Measurements from ENCODE around the gene EMX1. TPM values are rescaled to one million over a fixed set of nuclear protein-coding genes. Genes with fewer than 3 reads are reported as not detected.

The EMX1 gene
- total and polyA plus RNA-seq, 2 of the 13 experiments (the other 11 are each of a cell fraction or from before 2014, with no cell fraction given): 0.62 to 4.9 TPM

- TF ChIP-seq ZNF614 (CRISPR knock-in tag; IDR thresholded peaks at IDR 0.05; ENCODE audit: borderline replicate concordance): no peak
- TF ChIP-seq ZNF878 (CRISPR knock-in tag; IDR thresholded peaks at IDR 0.05): no peak
- no peak for TF ChIP-seq TCF12 (IDR thresholded peaks at IDR 0.05)
- TF ChIP-seq TCF12 (CRISPR knock-in tag; IDR thresholded peaks at IDR 0.05): no peak
- no peak for TF ChIP-seq ZNF121 (CRISPR knock-in tag; IDR thresholded peaks at IDR 0.05)
- peak; percentile 71 for TF ChIP-seq NFYB (CRISPR knock-in tag; IDR thresholded peaks at IDR 0.05)
- TF ChIP-seq MBD4 (IDR thresholded peaks at IDR 0.05; ENCODE audit: borderline replicate concordance, low read length): no peak
- no peak for TF ChIP-seq POGK (CRISPR knock-in tag; conservative IDR thresholded peaks at IDR 0.05)
- TF ChIP-seq ZNF780A (CRISPR knock-in tag; IDR thresholded peaks at IDR 0.05): no peak
- no peak for TF ChIP-seq KAT8 (CRISPR knock-in tag; IDR thresholded peaks at IDR 0.05)
- 0 out of 2 replicates have a peak, but pooled peaks have one; percentile 21 for TF ChIP-seq BCL6 (CRISPR knock-in tag; IDR thresholded peaks at IDR 0.05)
- no peak for TF ChIP-seq ZBTB39 (CRISPR knock-in tag; IDR thresholded peaks at IDR 0.05)
- no peak for TF ChIP-seq BHLHE40 (IDR thresholded peaks at IDR 0.05; ENCODE audit: low read length)
- peak; percentile 59 for TF ChIP-seq TFDP2 (CRISPR knock-in tag; IDR thresholded peaks at IDR 0.05)
- 0 out of 2 replicates have a peak, but pooled peaks have one; percentile 50 for TF ChIP-seq SIN3A (IDR thresholded peaks at IDR 0.05; ENCODE audit: borderline replicate concordance, low read depth, low read length)
- no peak for TF ChIP-seq DZIP1 (CRISPR knock-in tag; IDR thresholded peaks at IDR 0.05)
- TF ChIP-seq MBNL3 (CRISPR knock-in tag; conservative IDR thresholded peaks at IDR 0.05): no peak
- no peak for TF ChIP-seq ZNF276 (CRISPR knock-in tag; IDR thresholded peaks at IDR 0.05; ENCODE audit: low read depth)
Measured at GRCh38 chr2:72917138-72917876, at the start of gene EMX1 (continued).

Measured in HepG2 (cell line).